Mammary epithelial cell (primary cell): ENCODE results near the gene RIBC2.

ENCODE experiments used
- EZH2 ChIP-seq: IDR thresholded peaks from 2 replicates; pipeline ENCODE4 v1.6.1; 2012; ENCODE audit warnings: low read length, inconsistent platforms, borderline replicate concordance
- TF ChIP-seq, protein P1 (sequence below), 2 donors: IDR thresholded peaks in 1 of 2; conservative IDR thresholded peaks in 1 of 2; 2 replicates each; pipeline ENCODE4 v1.5.1; 2011 to 2012; ENCODE audit warnings: inconsistent platforms in 2 of 2, low read length in 2 of 2, mild to moderate bottlenecking in 2 of 2, control low read depth in 1 of 2, low read depth in 1 of 2; ENCODE audit not compliant: insufficient read depth in 1 of 2; ENCODE audit errors: extremely low read depth in 1 of 2

DNA sequence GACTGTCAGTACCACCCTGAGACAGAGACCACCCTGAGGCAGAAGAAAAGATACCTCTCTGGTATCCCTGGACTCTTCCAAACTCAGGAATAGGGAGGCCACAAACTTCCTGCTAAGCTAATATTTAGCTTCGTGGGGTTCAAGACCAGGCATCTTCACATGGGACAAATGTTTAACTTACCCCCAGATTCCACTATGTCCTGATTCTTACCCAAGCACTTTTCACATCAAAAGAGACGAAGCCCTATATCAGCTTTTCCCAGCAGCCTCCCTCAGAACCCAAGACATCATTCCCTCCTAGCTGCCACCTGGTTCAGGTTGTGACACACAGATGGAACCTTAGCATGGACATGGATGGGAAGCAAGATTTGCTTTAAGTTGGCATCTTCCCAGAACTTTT is 32.1 kb upstream of the RIBC2 start:
- TF ChIP-seq, protein P1, sequence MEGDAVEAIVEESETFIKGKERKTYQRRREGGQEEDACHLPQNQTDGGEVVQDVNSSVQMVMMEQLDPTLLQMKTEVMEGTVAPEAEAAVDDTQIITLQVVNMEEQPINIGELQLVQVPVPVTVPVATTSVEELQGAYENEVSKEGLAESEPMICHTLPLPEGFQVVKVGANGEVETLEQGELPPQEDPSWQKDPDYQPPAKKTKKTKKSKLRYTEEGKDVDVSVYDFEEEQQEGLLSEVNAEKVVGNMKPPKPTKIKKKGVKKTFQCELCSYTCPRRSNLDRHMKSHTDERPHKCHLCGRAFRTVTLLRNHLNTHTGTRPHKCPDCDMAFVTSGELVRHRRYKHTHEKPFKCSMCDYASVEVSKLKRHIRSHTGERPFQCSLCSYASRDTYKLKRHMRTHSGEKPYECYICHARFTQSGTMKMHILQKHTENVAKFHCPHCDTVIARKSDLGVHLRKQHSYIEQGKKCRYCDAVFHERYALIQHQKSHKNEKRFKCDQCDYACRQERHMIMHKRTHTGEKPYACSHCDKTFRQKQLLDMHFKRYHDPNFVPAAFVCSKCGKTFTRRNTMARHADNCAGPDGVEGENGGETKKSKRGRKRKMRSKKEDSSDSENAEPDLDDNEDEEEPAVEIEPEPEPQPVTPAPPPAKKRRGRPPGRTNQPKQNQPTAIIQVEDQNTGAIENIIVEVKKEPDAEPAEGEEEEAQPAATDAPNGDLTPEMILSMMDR (conservative IDR thresholded peaks at IDR 0.05 in 1 of 2, IDR thresholded peaks at IDR 0.05 in 1 of 2; ENCODE audit: extremely low read depth in 1 of 2, insufficient read depth in 1 of 2, low read depth in 1 of 2, low read length in 2 of 2): no peak
- no peak for TF ChIP-seq EZH2
